K562 (cell line): ENCODE measurements around the gene PPIL1. TPM values are rescaled to one million over a fixed set of nuclear protein-coding genes. Genes with fewer than 3 reads are reported as not detected.

Experiments
- BMI1 ChIP-seq: fragments of 150-350 bp; IDR thresholded peaks from 2 replicates; pipeline ENCODE4 v1.6.1; 2014; ENCODE audit warnings: low read length
- NFIC ChIP-seq: fragments of 450-650 bp; IDR thresholded peaks from 2 replicates; pipeline ENCODE4 v1.6.1; 2017; ENCODE audit warnings: mild to moderate bottlenecking, inconsistent platforms
- PYGO2 ChIP-seq: fragments of 450-650 bp; IDR thresholded peaks from 2 replicates; pipeline ENCODE4 v1.6.1; 2016; ENCODE audit warnings: mild to moderate bottlenecking, missing genetic modification characterization, moderate library complexity, missing compliant biosample characterization
- TCF7L2 ChIP-seq: fragments of 150-350 bp; IDR thresholded peaks from 2 replicates; pipeline ENCODE4 v1.6.1; 2016; ENCODE audit warnings: low read depth, mild to moderate bottlenecking, low read length, moderate library complexity
- ZC3H11A ChIP-seq: IDR thresholded peaks from 2 replicates; pipeline ENCODE4 v1.6.1; 2012; ENCODE audit warnings: low read depth, low read length, improper control_type of control experiment
- ZNF431 ChIP-seq: sonication (generic); formaldehyde crosslinking; IDR thresholded peaks from 2 replicates; pipeline ENCODE4 v1.8.0; 2022; ENCODE audit warnings: mild to moderate bottlenecking, missing genetic modification reagents
- polyA plus RNA-seq, 8 experiments: library from polyadenylated mRNA; depleted of rRNA in 4 of 8; stranded (reverse) in 5 of 8; unstranded in 3 of 8; fragments of >200 nt; fragmentation: Nextera tagmentation in 2 of 8; fragmentation: Illumina TruSeq in 1 of 8; extraction: Ambion mirVana in 2 of 8; extraction: Trizol in 1 of 8; gene quantifications; 2 replicates each; pipeline versions ENCODE4 v1.2.1 to v1.2.3, GENCODE V29; 2011 to 2014; ENCODE audit warnings: inconsistent platforms in 1 of 8, missing spikeins in 1 of 8
- total RNA-seq, 7 experiments: library from RNA; depleted of rRNA in 6 of 7; stranded (reverse); fragments of >200 nt in 6 of 7; fragmentation: Illumina TruSeq in 2 of 7; extraction: Trizol in 2 of 7; gene quantifications; 2 replicates each; pipeline versions ENCODE4 v1.2.1 to v1.2.3, GENCODE V29; 2011 to 2021; ENCODE audit warnings: low replicate concordance in 1 of 7
- TF ChIP-seq, protein P1 (sequence below): sonication (generic); formaldehyde crosslinking; IDR thresholded peaks from 2 replicates; pipeline ENCODE4 v1.8.0; 2022; ENCODE audit warnings: missing genetic modification reagents, mild to moderate bottlenecking, moderate library complexity, borderline replicate concordance
- TF ChIP-seq, protein P2 (sequence below), 2 experiments: fragments of 200-800 bp in 1 of 2; sonication (Bioruptor generic) in 1 of 2; sonication (generic) in 1 of 2; formaldehyde crosslinking in 1 of 2; IDR thresholded peaks in 1 of 2; conservative IDR thresholded peaks in 1 of 2; 2 replicates each; pipeline versions ENCODE4 v1.5.0 to v1.6.1; 2016 to 2020; ENCODE audit warnings: missing compliant biosample characterization in 1 of 2, missing genetic modification characterization in 1 of 2, missing genetic modification reagents in 1 of 2
- TF ChIP-seq, protein P3 (sequence below): sonication (generic); formaldehyde crosslinking; IDR thresholded peaks from 2 replicates; pipeline ENCODE4 v1.8.0; 2022; ENCODE audit warnings: missing genetic modification reagents, mild to moderate bottlenecking, borderline replicate concordance
- TF ChIP-seq, protein P4 (sequence below): sonication (generic); formaldehyde crosslinking; IDR thresholded peaks from 2 replicates; pipeline ENCODE4 v1.8.1; 2023; ENCODE audit warnings: missing genetic modification reagents, mild to moderate bottlenecking, borderline replicate concordance
- TF ChIP-seq, protein P5 (sequence below): sonication (generic); formaldehyde crosslinking; IDR thresholded peaks from 2 replicates; pipeline ENCODE4 v1.9.0; 2022; ENCODE audit warnings: mild to moderate bottlenecking, missing genetic modification reagents
- TF ChIP-seq, protein P6 (sequence below), 2 experiments: fragments of 450-650 bp; IDR thresholded peaks; 2 replicates each; pipeline ENCODE4 v1.6.1; 2018; ENCODE audit warnings: mild to moderate bottlenecking in 2 of 2, low read depth in 1 of 2; ENCODE audit not compliant: partially characterized antibody in 2 of 2

The PPIL1 gene
- total and polyA plus RNA-seq, 9 of the 15 experiments (the other 6 are each of a cell fraction or from before 2014, with no cell fraction given): 65.8 to 205 (median 130) TPM

DNA sequence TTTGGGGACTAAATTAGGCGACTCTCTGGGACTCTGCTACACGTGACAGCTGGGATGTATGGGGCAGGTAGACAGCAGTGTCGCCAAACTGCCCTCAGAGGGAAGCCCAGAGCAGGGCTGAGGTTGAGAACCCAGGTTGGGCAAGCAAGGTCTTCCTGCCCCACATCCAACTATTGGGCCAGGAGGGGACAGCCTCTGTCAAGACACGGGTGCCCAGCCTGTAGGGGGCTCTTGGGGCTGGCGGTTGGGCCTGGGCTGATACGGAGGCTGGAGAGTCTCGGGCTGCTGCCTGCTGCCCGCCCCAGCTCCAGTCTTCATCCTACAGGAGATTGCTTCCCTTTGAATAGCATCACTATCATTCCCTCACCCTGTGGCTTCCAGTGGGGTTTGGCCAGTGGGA, 68.7 kb downstream of the PPIL1 start (continued):
- TF ChIP-seq TCF7L2 (no peak), BMI1 (no peak), PYGO2 (tag) (no peak), ZNF431 (CRISPR knock-in tag) (no peak), NFIC (no peak), ZC3H11A (no peak)
- TF ChIP-seq, protein P1, sequence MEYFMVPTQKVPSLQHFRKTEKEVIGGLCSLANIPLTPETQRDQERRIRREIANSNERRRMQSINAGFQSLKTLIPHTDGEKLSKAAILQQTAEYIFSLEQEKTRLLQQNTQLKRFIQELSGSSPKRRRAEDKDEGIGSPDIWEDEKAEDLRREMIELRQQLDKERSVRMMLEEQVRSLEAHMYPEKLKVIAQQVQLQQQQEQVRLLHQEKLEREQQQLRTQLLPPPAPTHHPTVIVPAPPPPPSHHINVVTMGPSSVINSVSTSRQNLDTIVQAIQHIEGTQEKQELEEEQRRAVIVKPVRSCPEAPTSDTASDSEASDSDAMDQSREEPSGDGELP: no peak
- TF ChIP-seq, protein P2, sequence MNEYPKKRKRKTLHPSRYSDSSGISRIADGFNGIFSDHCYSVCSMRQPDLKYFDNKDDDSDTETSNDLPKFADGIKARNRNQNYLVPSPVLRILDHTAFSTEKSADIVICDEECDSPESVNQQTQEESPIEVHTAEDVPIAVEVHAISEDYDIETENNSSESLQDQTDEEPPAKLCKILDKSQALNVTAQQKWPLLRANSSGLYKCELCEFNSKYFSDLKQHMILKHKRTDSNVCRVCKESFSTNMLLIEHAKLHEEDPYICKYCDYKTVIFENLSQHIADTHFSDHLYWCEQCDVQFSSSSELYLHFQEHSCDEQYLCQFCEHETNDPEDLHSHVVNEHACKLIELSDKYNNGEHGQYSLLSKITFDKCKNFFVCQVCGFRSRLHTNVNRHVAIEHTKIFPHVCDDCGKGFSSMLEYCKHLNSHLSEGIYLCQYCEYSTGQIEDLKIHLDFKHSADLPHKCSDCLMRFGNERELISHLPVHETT (CRISPR knock-in tag; conservative IDR thresholded peaks at IDR 0.05 in 1 of 2, IDR thresholded peaks at IDR 0.05 in 1 of 2): no peak
- TF ChIP-seq, protein P3, sequence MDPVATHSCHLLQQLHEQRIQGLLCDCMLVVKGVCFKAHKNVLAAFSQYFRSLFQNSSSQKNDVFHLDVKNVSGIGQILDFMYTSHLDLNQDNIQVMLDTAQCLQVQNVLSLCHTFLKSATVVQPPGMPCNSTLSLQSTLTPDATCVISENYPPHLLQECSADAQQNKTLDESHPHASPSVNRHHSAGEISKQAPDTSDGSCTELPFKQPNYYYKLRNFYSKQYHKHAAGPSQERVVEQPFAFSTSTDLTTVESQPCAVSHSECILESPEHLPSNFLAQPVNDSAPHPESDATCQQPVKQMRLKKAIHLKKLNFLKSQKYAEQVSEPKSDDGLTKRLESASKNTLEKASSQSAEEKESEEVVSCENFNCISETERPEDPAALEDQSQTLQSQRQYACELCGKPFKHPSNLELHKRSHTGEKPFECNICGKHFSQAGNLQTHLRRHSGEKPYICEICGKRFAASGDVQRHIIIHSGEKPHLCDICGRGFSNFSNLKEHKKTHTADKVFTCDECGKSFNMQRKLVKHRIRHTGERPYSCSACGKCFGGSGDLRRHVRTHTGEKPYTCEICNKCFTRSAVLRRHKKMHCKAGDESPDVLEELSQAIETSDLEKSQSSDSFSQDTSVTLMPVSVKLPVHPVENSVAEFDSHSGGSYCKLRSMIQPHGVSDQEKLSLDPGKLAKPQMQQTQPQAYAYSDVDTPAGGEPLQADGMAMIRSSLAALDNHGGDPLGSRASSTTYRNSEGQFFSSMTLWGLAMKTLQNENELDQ (CRISPR knock-in tag): no peak
- TF ChIP-seq, protein P4, sequence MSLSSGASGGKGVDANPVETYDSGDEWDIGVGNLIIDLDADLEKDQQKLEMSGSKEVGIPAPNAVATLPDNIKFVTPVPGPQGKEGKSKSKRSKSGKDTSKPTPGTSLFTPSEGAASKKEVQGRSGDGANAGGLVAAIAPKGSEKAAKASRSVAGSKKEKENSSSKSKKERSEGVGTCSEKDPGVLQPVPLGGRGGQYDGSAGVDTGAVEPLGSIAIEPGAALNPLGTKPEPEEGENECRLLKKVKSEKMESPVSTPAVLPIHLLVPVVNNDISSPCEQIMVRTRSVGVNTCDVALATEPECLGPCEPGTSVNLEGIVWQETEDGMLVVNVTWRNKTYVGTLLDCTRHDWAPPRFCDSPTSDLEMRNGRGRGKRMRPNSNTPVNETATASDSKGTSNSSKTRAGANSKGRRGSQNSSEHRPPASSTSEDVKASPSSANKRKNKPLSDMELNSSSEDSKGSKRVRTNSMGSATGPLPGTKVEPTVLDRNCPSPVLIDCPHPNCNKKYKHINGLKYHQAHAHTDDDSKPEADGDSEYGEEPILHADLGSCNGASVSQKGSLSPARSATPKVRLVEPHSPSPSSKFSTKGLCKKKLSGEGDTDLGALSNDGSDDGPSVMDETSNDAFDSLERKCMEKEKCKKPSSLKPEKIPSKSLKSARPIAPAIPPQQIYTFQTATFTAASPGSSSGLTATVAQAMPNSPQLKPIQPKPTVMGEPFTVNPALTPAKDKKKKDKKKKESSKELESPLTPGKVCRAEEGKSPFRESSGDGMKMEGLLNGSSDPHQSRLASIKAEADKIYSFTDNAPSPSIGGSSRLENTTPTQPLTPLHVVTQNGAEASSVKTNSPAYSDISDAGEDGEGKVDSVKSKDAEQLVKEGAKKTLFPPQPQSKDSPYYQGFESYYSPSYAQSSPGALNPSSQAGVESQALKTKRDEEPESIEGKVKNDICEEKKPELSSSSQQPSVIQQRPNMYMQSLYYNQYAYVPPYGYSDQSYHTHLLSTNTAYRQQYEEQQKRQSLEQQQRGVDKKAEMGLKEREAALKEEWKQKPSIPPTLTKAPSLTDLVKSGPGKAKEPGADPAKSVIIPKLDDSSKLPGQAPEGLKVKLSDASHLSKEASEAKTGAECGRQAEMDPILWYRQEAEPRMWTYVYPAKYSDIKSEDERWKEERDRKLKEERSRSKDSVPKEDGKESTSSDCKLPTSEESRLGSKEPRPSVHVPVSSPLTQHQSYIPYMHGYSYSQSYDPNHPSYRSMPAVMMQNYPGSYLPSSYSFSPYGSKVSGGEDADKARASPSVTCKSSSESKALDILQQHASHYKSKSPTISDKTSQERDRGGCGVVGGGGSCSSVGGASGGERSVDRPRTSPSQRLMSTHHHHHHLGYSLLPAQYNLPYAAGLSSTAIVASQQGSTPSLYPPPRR (CRISPR knock-in tag): no peak
- TF ChIP-seq, protein P5, sequence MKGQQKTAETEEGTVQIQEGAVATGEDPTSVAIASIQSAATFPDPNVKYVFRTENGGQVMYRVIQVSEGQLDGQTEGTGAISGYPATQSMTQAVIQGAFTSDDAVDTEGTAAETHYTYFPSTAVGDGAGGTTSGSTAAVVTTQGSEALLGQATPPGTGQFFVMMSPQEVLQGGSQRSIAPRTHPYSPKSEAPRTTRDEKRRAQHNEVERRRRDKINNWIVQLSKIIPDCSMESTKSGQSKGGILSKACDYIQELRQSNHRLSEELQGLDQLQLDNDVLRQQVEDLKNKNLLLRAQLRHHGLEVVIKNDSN (CRISPR knock-in tag): 0 out of 2 replicates have a peak, but pooled peaks have one; percentile 10
- TF ChIP-seq, protein P6, sequence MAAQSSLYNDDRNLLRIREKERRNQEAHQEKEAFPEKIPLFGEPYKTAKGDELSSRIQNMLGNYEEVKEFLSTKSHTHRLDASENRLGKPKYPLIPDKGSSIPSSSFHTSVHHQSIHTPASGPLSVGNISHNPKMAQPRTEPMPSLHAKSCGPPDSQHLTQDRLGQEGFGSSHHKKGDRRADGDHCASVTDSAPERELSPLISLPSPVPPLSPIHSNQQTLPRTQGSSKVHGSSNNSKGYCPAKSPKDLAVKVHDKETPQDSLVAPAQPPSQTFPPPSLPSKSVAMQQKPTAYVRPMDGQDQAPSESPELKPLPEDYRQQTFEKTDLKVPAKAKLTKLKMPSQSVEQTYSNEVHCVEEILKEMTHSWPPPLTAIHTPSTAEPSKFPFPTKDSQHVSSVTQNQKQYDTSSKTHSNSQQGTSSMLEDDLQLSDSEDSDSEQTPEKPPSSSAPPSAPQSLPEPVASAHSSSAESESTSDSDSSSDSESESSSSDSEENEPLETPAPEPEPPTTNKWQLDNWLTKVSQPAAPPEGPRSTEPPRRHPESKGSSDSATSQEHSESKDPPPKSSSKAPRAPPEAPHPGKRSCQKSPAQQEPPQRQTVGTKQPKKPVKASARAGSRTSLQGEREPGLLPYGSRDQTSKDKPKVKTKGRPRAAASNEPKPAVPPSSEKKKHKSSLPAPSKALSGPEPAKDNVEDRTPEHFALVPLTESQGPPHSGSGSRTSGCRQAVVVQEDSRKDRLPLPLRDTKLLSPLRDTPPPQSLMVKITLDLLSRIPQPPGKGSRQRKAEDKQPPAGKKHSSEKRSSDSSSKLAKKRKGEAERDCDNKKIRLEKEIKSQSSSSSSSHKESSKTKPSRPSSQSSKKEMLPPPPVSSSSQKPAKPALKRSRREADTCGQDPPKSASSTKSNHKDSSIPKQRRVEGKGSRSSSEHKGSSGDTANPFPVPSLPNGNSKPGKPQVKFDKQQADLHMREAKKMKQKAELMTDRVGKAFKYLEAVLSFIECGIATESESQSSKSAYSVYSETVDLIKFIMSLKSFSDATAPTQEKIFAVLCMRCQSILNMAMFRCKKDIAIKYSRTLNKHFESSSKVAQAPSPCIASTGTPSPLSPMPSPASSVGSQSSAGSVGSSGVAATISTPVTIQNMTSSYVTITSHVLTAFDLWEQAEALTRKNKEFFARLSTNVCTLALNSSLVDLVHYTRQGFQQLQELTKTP (IDR thresholded peaks at IDR 0.05; ENCODE audit: low read depth in 1 of 2, partially characterized antibody in 2 of 2): no peak
